Gastrocnemius medialis (tissue), 4 donors: ENCODE data around the gene ARHGAP12. TPM values are rescaled to one million over a fixed set of nuclear protein-coding genes. Genes with fewer than 3 reads are reported as not detected.

Experiments used
- ATAC-seq, 2 donors: fragments of 150-250 bp; one replicate each; pipeline ENCODE4 v1.9.1; 2016
- DNase-seq, 2 donors: peaks; one replicate each; pipeline ENCODE4 v3.0.0-alpha.2; 2019
- H3K27ac ChIP-seq, 4 donors: fragments of 200-600 bp; sonication (generic); 1 replicate in 1 of 4; 2 replicates in 3 of 4; pipeline ENCODE4 v1.5.1; 2016 to 2018; ENCODE audit warnings: mild to moderate bottlenecking in 2 of 4, moderate library complexity in 1 of 4
- H3K27me3 ChIP-seq, 3 donors: fragments of 200-600 bp; sonication (generic) in 2 of 3; 1 replicate in 1 of 3; 2 replicates in 2 of 3; pipeline versions ENCODE4 v1.5.1 to v1.6.0; 2016 to 2019; ENCODE audit warnings: mild to moderate bottlenecking in 1 of 3, moderate library complexity in 1 of 3
- H3K36me3 ChIP-seq, 2 donors: fragments of 200-600 bp; sonication (generic) in 1 of 2; one replicate each; pipeline ENCODE4 v1.5.1; 2017 to 2018
- H3K4me1 ChIP-seq, 2 donors: fragments of 200-600 bp; sonication (generic) in 1 of 2; one replicate each; pipeline ENCODE4 v1.5.1; 2016 to 2017; ENCODE audit warnings: mild to moderate bottlenecking in 2 of 2
- H3K4me3 ChIP-seq, 4 donors: fragments of 200-600 bp; sonication (generic) in 3 of 4; 1 replicate in 1 of 4; 2 replicates in 3 of 4; pipeline ENCODE4 v1.5.1; 2016 to 2019; ENCODE audit warnings: mild to moderate bottlenecking in 2 of 4
- H3K9me3 ChIP-seq, 3 donors: fragments of 200-600 bp; sonication (generic) in 2 of 3; 1 replicate in 1 of 3; 2 replicates in 2 of 3; pipeline ENCODE4 v1.5.1; 2016 to 2019
- CTCF ChIP-seq, 5 experiments: fragments of 450-650 bp in 3 of 5; fragments of 200-600 bp in 2 of 5; sonication (generic) in 2 of 5; IDR thresholded peaks in 4 of 5; conservative IDR thresholded peaks in 1 of 5; 1 replicate in 4 of 5; 2 replicates in 1 of 5; pipeline ENCODE4 v1.5.1; 2016 to 2019; ENCODE audit warnings: antibody characterized with exemption in 5 of 5, mild to moderate bottlenecking in 3 of 5, moderate library complexity in 3 of 5
- POLR2A ChIP-seq, 2 donors: fragments of 450-650 bp; IDR thresholded peaks; one replicate each; pipeline ENCODE4 v1.6.1; 2017; ENCODE audit warnings: antibody characterized with exemption in 2 of 2, mild to moderate bottlenecking in 2 of 2, moderate library complexity in 2 of 2
- in situ Hi-C, 4 donors: fragments of 200-750 bp; cut with MboI; loops; one replicate each; pipeline versions ENCODE4 v1.15.0 to v1.8.0; 2017; ENCODE audit warnings: low sequenced_read_pairs in 4 of 4
- intact Hi-C: fragments of 100-400 bp; cut with DNase I; formaldehyde crosslinking; loops from one replicate; pipeline ENCODE4 v1.15.1; 2023; ENCODE audit warnings: low total_unique reads
- total RNA-seq, 4 donors: library from RNA; depleted of rRNA; stranded (reverse); fragments of >200 nt; gene quantifications; one replicate each; pipeline versions ENCODE4 v1.1.0 to v1.2.3, GENCODE V29; 2016

ARHGAP12 gene
- total RNA-seq, 4 donors from 2014 or later, result 17.0 to 34.3 (median 21.6) TPM

- Histone ChIP-seq H3K4me3 (no peak overlapping the region), H3K27ac (no peak overlapping the region), H3K36me3 (no peaks in the 10 kb centered on the region), H3K4me1 (peaks cover 1 to 12% of the 10 kb centered on the region in 2 donors), H3K27me3 (no peaks in the 10 kb centered on the region), H3K9me3 (no peaks in the 10 kb centered on the region)
- intact Hi-C loops, result no loop called here
- in situ Hi-C loops, result loop anchor here in 1 of 4 donors (10.0 kb wide), 1 partner anchor 61 kb away; no protein-coding TSS in a partner anchor
- TF ChIP-seq CTCF (IDR thresholded peaks at IDR 0.05 in 4 of 5, conservative IDR thresholded peaks at IDR 0.05 in 1 of 5) (no peak), POLR2A (IDR thresholded peaks at IDR 0.05) (no peak)
- ATAC-seq, result no peak
- DNase-seq, result no peak
These were observed 7.5 kb upstream of the ARHGAP12 start for GRCh38 chr10:31936086-31936485.

GRCh38 chr10:31935678-31936077 lies 7.0 kb upstream of the ARHGAP12 start:
- Histone ChIP-seq H3K27me3 (no peaks in the 10 kb centered on the region), H3K9me3 (no peaks in the 10 kb centered on the region), H3K27ac (no peak overlapping the region), H3K36me3 (no peaks in the 10 kb centered on the region), H3K4me1 (peaks cover 4 to 12% of the 10 kb centered on the region in 2 donors), H3K4me3 (no peak overlapping the region)
- ATAC-seq (no peak), DNase-seq (no peak)
- TF ChIP-seq CTCF (IDR thresholded peaks at IDR 0.05 in 4 of 5, conservative IDR thresholded peaks at IDR 0.05 in 1 of 5) (no peak), POLR2A (IDR thresholded peaks at IDR 0.05) (no peak)
- in situ Hi-C loops, result loop anchor here in 1 of 4 donors (10.0 kb wide), 1 partner anchor 61 kb away; no protein-coding TSS in a partner anchor
- intact Hi-C loops, result no loop called here

GRCh38 chr10:31932838-31933237 lies 4.2 kb upstream of the ARHGAP12 start:
- intact Hi-C loops (no loop called here), in situ Hi-C loops (loop anchor here in 1 of 4 donors (10.0 kb wide), 1 partner anchor 58 kb away; no protein-coding TSS in a partner anchor)
- Histone ChIP-seq H3K9me3 (no peaks in the 10 kb centered on the region), H3K4me1 (peaks cover 15 to 20% of the 10 kb centered on the region in 2 donors), H3K36me3 (no peaks in the 10 kb centered on the region), H3K27ac (no peak overlapping the region), H3K27me3 (no peaks in the 10 kb centered on the region), H3K4me3 (no peak overlapping the region)
- no peak for DNase-seq
- no peak for ATAC-seq
- TF ChIP-seq POLR2A (IDR thresholded peaks at IDR 0.05), result no peak
- no peak for TF ChIP-seq CTCF (IDR thresholded peaks at IDR 0.05 in 4 of 5, conservative IDR thresholded peaks at IDR 0.05 in 1 of 5)

GRCh38 chr10:31930856-31931255 lies 2.2 kb upstream of the ARHGAP12 start:
- intact Hi-C loops, result no loop called here
- H3K27ac ChIP-seq, result peak overlapping the region; percentile 98

More at GRCh38 chr10:31930856-31931255, 2.2 kb upstream of the ARHGAP12 start:
- Histone ChIP-seq H3K4me3 (peak overlapping the region in 1 of 4 donors; percentile 88), H3K36me3 (no peaks in the 10 kb centered on the region), H3K27me3 (no peaks in the 10 kb centered on the region), H3K9me3 (no peaks in the 10 kb centered on the region), H3K4me1 (peaks cover 25 to 32% of the 10 kb centered on the region in 2 donors)
- TF ChIP-seq POLR2A (IDR thresholded peaks at IDR 0.05) (no peak), CTCF (IDR thresholded peaks at IDR 0.05 in 4 of 5, conservative IDR thresholded peaks at IDR 0.05 in 1 of 5) (no peak)
- DNase-seq, result no peak
- in situ Hi-C loops, result loop anchor here in 1 of 4 donors (10.0 kb wide), 1 partner anchor 56 kb away; no protein-coding TSS in a partner anchor
- no peak for ATAC-seq
